Measurements from ENCODE around the gene ITPK1.

Gene ITPK1

GRCh38 chr14:93115821-93116675 is at the start of gene ITPK1:
ITPK1 (minus strand) TSS chr14:93115925; CDS start chr14:93115163, 762 bp downstream.
- TF ChIP-seq CTCF (IDR thresholded peaks at IDR 0.05; ENCODE audit: borderline replicate concordance, extremely low read depth, low read length, poor library complexity, severe bottlenecking) (peak; percentile 40), EZH2 (IDR thresholded peaks at IDR 0.05; ENCODE audit: borderline replicate concordance, low read depth, low read length, severe bottlenecking) (no peak)
- Histone ChIP-seq H3K4me3 (ENCODE audit: low read depth in 1 of 2, low read length in 2 of 2) (peak within 1 kb of the TSS; percentile 94 to 95; a peak in 3 of 4 replicates), H3K27ac (ENCODE audit: low read length) (peak within 1 kb of the TSS; percentile 79), H3K27me3 (ENCODE audit: insufficient read depth, low read length, poor library complexity) (no peaks in the 10 kb centered on the region), H3K4me1 (ENCODE audit: insufficient read depth, low read length) (peaks cover 40% of the 10 kb centered on the region), H3K9ac (ENCODE audit: low read depth, low read length) (peak within 1 kb of the TSS; percentile 75), H4K20me1 (ENCODE audit: insufficient read depth, low read length) (peaks cover 28% of the 10 kb centered on the region; the same call in 1 of the 2 replicates), H3K9me3 (ENCODE audit: insufficient read depth, low read length, severe bottlenecking) (no peaks in the 10 kb centered on the region), H3K36me3 (ENCODE audit: insufficient read depth, low read length) (no peaks in the 10 kb centered on the region; the same call in 1 of the 2 replicates), H3K4me2 (ENCODE audit: insufficient read depth, low read length) (peak within 1 kb of the TSS; percentile 89), H2AFZ (ENCODE audit: low read depth, low read length) (peak within 1 kb of the TSS; percentile 80), H3K79me2 (ENCODE audit: insufficient read depth, low read length) (peaks cover 38% of the 10 kb centered on the region)
- DNase-seq (peak; percentile 65), ATAC-seq (ENCODE audit: insufficient read depth, low read depth) (peak; percentile 55)

GRCh38 chr14:93163564-93163963 is 47.8 kb upstream of the ITPK1 start:
- Histone ChIP-seq H3K4me3 (ENCODE audit: low read depth in 1 of 2, low read length in 2 of 2) (no peak overlapping the region), H4K20me1 (ENCODE audit: insufficient read depth, low read length) (no peaks in the 10 kb centered on the region), H3K79me2 (ENCODE audit: insufficient read depth, low read length) (no peaks in the 10 kb centered on the region), H3K4me2 (ENCODE audit: insufficient read depth, low read length) (no peak overlapping the region), H3K27me3 (ENCODE audit: insufficient read depth, low read length, poor library complexity) (no peaks in the 10 kb centered on the region), H3K36me3 (ENCODE audit: insufficient read depth, low read length) (no peaks in the 10 kb centered on the region), H2AFZ (ENCODE audit: low read depth, low read length) (no peak overlapping the region), H3K9ac (ENCODE audit: low read depth, low read length) (no peak overlapping the region), H3K9me3 (ENCODE audit: insufficient read depth, low read length, severe bottlenecking) (no peaks in the 10 kb centered on the region), H3K27ac (ENCODE audit: low read length) (no peak overlapping the region), H3K4me1 (ENCODE audit: insufficient read depth, low read length) (no peaks in the 10 kb centered on the region)
- ATAC-seq (ENCODE audit: insufficient read depth, low read depth) (no peak), DNase-seq (no peak)
- TF ChIP-seq CTCF (IDR thresholded peaks at IDR 0.05; ENCODE audit: borderline replicate concordance, extremely low read depth, low read length, poor library complexity, severe bottlenecking) (peak; percentile 22), EZH2 (IDR thresholded peaks at IDR 0.05; ENCODE audit: borderline replicate concordance, low read depth, low read length, severe bottlenecking) (no peak)

GRCh38 chr14:93161411-93161940 is 45.8 kb upstream of the ITPK1 start:
- Histone ChIP-seq H3K9ac (ENCODE audit: low read depth, low read length) (no peak overlapping the region), H4K20me1 (ENCODE audit: insufficient read depth, low read length) (no peaks in the 10 kb centered on the region), H3K27ac (ENCODE audit: low read length) (no peak overlapping the region), H3K4me3 (ENCODE audit: low read depth in 1 of 2, low read length in 2 of 2) (no peak overlapping the region), H3K27me3 (ENCODE audit: insufficient read depth, low read length, poor library complexity) (no peaks in the 10 kb centered on the region), H3K9me3 (ENCODE audit: insufficient read depth, low read length, severe bottlenecking) (no peaks in the 10 kb centered on the region), H3K79me2 (ENCODE audit: insufficient read depth, low read length) (no peaks in the 10 kb centered on the region), H3K4me1 (ENCODE audit: insufficient read depth, low read length) (no peaks in the 10 kb centered on the region), H3K4me2 (ENCODE audit: insufficient read depth, low read length) (no peak overlapping the region), H3K36me3 (ENCODE audit: insufficient read depth, low read length) (no peaks in the 10 kb centered on the region), H2AFZ (ENCODE audit: low read depth, low read length) (peak overlapping the region; percentile 45; the same call in 1 of the 2 replicates)
- DNase-seq (no peak), ATAC-seq (ENCODE audit: insufficient read depth, low read depth) (no peak)
- TF ChIP-seq EZH2 (IDR thresholded peaks at IDR 0.05; ENCODE audit: borderline replicate concordance, low read depth, low read length, severe bottlenecking) = no peak
- no peak for TF ChIP-seq CTCF (IDR thresholded peaks at IDR 0.05; ENCODE audit: borderline replicate concordance, extremely low read depth, low read length, poor library complexity, severe bottlenecking)

Measured in DND-41 (cell line).